ENCODE results near the gene SNX22. TPM values are rescaled to one million over a fixed set of nuclear protein-coding genes. Genes with fewer than 3 reads are reported as not detected.
"Not testable (repeated sequence)": the region's sequence is repeated elsewhere in the genome, so short reads cannot be mapped to it uniquely, and the experiment has no call there.

Gene SNX22
- total RNA-seq, 2 experiments from 2014 or later = 0.47 to 0.58 TPM

GRCh38 chr15:64120322-64120721, 31.2 kb upstream of the SNX22 start:
- CTCF ChIA-PET; H3K4me1 Mint-ChIP-seq (ENCODE audit: low read depth); POLR2A ChIA-PET; DNase-seq; H3K27me3 Mint-ChIP-seq (ENCODE audit: low read depth); H3K9me3 Mint-ChIP-seq (ENCODE audit: insufficient read depth); ATAC-seq; H3K27ac Mint-ChIP-seq; H3K4me3 Mint-ChIP-seq: not testable (repeated sequence)
- peaks cover 47% of the 10 kb centered on the region for H3K36me3 Mint-ChIP-seq (ENCODE audit: low read depth)

DNA sequence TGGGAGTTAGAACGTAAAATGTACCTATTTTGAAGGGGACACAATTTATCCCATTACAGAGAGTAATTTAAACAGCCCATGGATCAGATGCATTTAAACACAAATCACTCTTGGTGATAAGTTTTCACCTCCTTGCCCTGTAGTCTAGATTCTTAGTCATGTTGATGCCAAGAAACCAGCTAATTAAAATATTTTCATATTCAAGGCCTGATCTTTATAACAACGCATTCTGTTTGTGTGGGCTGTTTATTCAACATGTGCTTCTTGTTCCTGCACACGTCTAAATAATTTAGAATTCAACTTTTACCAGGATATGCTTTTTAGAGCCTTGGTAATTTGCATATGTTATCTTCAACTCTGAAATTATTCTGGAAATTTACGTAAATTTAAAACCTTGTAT, 29.9 kb upstream of the SNX22 start:
- no peaks in the 10 kb centered on the region for H3K27me3 Mint-ChIP-seq (ENCODE audit: low read depth)
- POLR2A ChIA-PET = no interaction called here
- no peak overlapping the region for H3K27ac Mint-ChIP-seq
- no peaks in the 10 kb centered on the region for H3K9me3 Mint-ChIP-seq (ENCODE audit: insufficient read depth)
- DNase-seq (no peak), ATAC-seq (no peak)
- peaks cover 4% of the 10 kb centered on the region for H3K4me1 Mint-ChIP-seq (ENCODE audit: low read depth)
- H3K4me3 Mint-ChIP-seq = no peak overlapping the region
- H3K36me3 Mint-ChIP-seq (ENCODE audit: low read depth) = peaks cover 51% of the 10 kb centered on the region
- CTCF ChIA-PET = interaction anchor here (1.7 kb wide), 1 partner anchor 32 kb away, joined by 6 read pairs; no protein-coding TSS in a partner anchor

DNA sequence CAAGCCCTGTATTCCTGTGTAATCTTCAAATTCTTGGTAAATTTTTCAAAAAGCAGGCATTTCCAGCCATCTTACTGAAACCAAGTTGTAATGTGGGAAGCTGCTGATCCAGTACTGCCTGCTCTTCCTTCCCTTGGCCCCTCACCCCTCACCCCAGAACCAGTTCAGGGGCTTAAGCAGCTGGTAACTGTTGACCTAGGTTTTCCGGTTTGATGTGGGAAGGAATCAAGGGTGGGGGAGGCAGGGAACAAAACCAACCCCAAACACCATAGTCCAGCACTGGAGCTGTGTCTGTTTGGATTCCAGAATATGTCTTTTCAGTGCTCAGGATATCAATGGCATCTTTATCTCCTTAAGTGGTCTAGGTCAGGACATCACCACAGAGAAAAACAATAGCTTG, 29.1 kb upstream of the SNX22 start:
- H3K4me1 Mint-ChIP-seq (ENCODE audit: low read depth) = peaks cover 4% of the 10 kb centered on the region
- ATAC-seq (no peak), DNase-seq (no peak)
- H3K27ac Mint-ChIP-seq = no peak overlapping the region
- ChIA-PET POLR2A (interaction anchor here (0.5 to 0.8 kb wide), 3 partner anchors 12 to 1173 kb away, joined by 3 read pairs; partner anchors contain the start of gene SNX22), CTCF (interaction anchor here (1.7 kb wide), 1 partner anchor 31 kb away, joined by 6 read pairs; no protein-coding TSS in a partner anchor)
- H3K36me3 Mint-ChIP-seq (ENCODE audit: low read depth) = peaks cover 54% of the 10 kb centered on the region
- no peak overlapping the region for H3K4me3 Mint-ChIP-seq
- no peaks in the 10 kb centered on the region for H3K9me3 Mint-ChIP-seq (ENCODE audit: insufficient read depth)
- H3K27me3 Mint-ChIP-seq (ENCODE audit: low read depth) = no peaks in the 10 kb centered on the region

GRCh38 chr15:64122936-64123351, 28.6 kb upstream of the SNX22 start:
- H3K36me3 Mint-ChIP-seq (ENCODE audit: low read depth) = peaks cover 56% of the 10 kb centered on the region
- DNase-seq (no peak), ATAC-seq (no peak)
- H3K4me1 Mint-ChIP-seq (ENCODE audit: low read depth) = peaks cover under 1% of the 10 kb centered on the region
- CTCF ChIA-PET = interaction anchor here (1.7 kb wide), 1 partner anchor 31 kb away, joined by 6 read pairs; no protein-coding TSS in a partner anchor
- POLR2A ChIA-PET = interaction anchor here (0.8 kb wide), 1 partner anchor 28 kb away, joined by 3 read pairs; the partner anchor contains the start of gene SNX22
- no peaks in the 10 kb centered on the region for H3K9me3 Mint-ChIP-seq (ENCODE audit: insufficient read depth)
- H3K4me3 Mint-ChIP-seq = no peak overlapping the region
- H3K27me3 Mint-ChIP-seq (ENCODE audit: low read depth) = no peaks in the 10 kb centered on the region
- no peak overlapping the region for H3K27ac Mint-ChIP-seq

- ATAC-seq (no peak), DNase-seq (no peak)
- Mint-ChIP-seq H3K4me3 (no peak overlapping the region), H3K9me3 (ENCODE audit: insufficient read depth) (no peaks in the 10 kb centered on the region), H3K27me3 (ENCODE audit: low read depth) (no peaks in the 10 kb centered on the region), H3K27ac (no peak overlapping the region), H3K36me3 (ENCODE audit: low read depth) (peaks cover 50% of the 10 kb centered on the region), H3K4me1 (ENCODE audit: low read depth) (no peaks in the 10 kb centered on the region)
- POLR2A ChIA-PET = no interaction called here
- CTCF ChIA-PET = interaction anchor here (1.5 kb wide), 2 partner anchors 12 to 27 kb away, joined by 5 to 10 read pairs; no protein-coding TSS in a partner anchor
Measured at GRCh38 chr15:64125978-64126377, 25.6 kb upstream of the SNX22 start.

GRCh38 chr15:64127521-64128270, 23.8 kb upstream of the SNX22 start:
- ChIA-PET CTCF (no interaction called here), POLR2A (no interaction called here)
- peaks cover 57% of the 10 kb centered on the region for H3K36me3 Mint-ChIP-seq (ENCODE audit: low read depth)
- DNase-seq (no peak), ATAC-seq (no peak)
- no peaks in the 10 kb centered on the region for H3K4me1 Mint-ChIP-seq (ENCODE audit: low read depth)
- no peaks in the 10 kb centered on the region for H3K27me3 Mint-ChIP-seq (ENCODE audit: low read depth)
- no peak overlapping the region for H3K4me3 Mint-ChIP-seq
- H3K27ac Mint-ChIP-seq = no peak overlapping the region
- H3K9me3 Mint-ChIP-seq (ENCODE audit: insufficient read depth) = no peaks in the 10 kb centered on the region

DNA sequence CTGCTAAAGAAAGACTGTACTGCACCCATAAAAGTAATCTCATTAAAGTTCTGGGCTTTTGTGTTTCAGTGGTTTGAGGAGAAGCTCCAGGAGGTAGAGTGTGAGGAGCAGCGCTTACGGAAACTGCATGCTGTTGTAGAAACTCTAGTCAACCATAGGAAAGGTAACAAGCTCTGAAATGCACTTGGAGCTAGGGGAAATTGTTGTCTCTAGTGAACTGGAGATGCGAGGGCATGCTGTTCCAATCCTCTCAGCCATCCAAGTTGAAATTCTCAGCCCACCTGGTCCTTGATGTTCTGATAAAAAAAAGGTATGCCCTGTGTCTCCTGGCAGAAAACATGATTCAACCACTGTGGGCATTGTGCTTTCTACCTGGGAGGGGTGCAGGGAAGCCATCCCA, 21.4 kb upstream of the SNX22 start:
- ChIA-PET POLR2A (no interaction called here), CTCF (interaction anchor here (1.0 kb wide), 2 partner anchors 12 to 19 kb away, joined by 3 read pairs; no protein-coding TSS in a partner anchor)
- Mint-ChIP-seq H3K4me1 (ENCODE audit: low read depth) (no peaks in the 10 kb centered on the region), H3K9me3 (ENCODE audit: insufficient read depth) (no peaks in the 10 kb centered on the region), H3K27ac (no peak overlapping the region), H3K27me3 (ENCODE audit: low read depth) (no peaks in the 10 kb centered on the region), H3K36me3 (ENCODE audit: low read depth) (peaks cover 56% of the 10 kb centered on the region), H3K4me3 (no peak overlapping the region)
- no peak for ATAC-seq
- DNase-seq = no peak

- H3K4me3 Mint-ChIP-seq = no peak overlapping the region
- no peaks in the 10 kb centered on the region for H3K4me1 Mint-ChIP-seq (ENCODE audit: low read depth)
- ATAC-seq (no peak), DNase-seq (no peak)
- H3K36me3 Mint-ChIP-seq (ENCODE audit: low read depth) = peaks cover 54% of the 10 kb centered on the region
- CTCF ChIA-PET = interaction anchor here (1.2 to 1.9 kb wide), 4 partner anchors 13 to 22 kb away, joined by 3 to 8 read pairs (median 4); no protein-coding TSS in a partner anchor
- POLR2A ChIA-PET = interaction anchor here (1.0 kb wide), 1 partner anchor 10 kb away, joined by 3 read pairs; no protein-coding TSS in a partner anchor
- no peaks in the 10 kb centered on the region for H3K9me3 Mint-ChIP-seq (ENCODE audit: insufficient read depth)
- H3K27me3 Mint-ChIP-seq (ENCODE audit: low read depth) = no peaks in the 10 kb centered on the region
- H3K27ac Mint-ChIP-seq = no peak overlapping the region
Measured at GRCh38 chr15:64131547-64131946, 20.0 kb upstream of the SNX22 start.

GRCh38 chr15:64132217-64132616, 19.3 kb upstream of the SNX22 start:
- DNase-seq (no peak), ATAC-seq (no peak)
- Mint-ChIP-seq H3K4me3 (no peak overlapping the region), H3K27me3 (ENCODE audit: low read depth) (no peaks in the 10 kb centered on the region), H3K9me3 (ENCODE audit: insufficient read depth) (no peaks in the 10 kb centered on the region), H3K36me3 (ENCODE audit: low read depth) (peaks cover 56% of the 10 kb centered on the region), H3K27ac (no peak overlapping the region), H3K4me1 (ENCODE audit: low read depth) (no peaks in the 10 kb centered on the region)
- ChIA-PET CTCF (interaction anchor here (1.2 to 1.9 kb wide), 3 partner anchors 13 to 21 kb away, joined by 3 to 8 read pairs (median 4); no protein-coding TSS in a partner anchor), POLR2A (no interaction called here)

DNA sequence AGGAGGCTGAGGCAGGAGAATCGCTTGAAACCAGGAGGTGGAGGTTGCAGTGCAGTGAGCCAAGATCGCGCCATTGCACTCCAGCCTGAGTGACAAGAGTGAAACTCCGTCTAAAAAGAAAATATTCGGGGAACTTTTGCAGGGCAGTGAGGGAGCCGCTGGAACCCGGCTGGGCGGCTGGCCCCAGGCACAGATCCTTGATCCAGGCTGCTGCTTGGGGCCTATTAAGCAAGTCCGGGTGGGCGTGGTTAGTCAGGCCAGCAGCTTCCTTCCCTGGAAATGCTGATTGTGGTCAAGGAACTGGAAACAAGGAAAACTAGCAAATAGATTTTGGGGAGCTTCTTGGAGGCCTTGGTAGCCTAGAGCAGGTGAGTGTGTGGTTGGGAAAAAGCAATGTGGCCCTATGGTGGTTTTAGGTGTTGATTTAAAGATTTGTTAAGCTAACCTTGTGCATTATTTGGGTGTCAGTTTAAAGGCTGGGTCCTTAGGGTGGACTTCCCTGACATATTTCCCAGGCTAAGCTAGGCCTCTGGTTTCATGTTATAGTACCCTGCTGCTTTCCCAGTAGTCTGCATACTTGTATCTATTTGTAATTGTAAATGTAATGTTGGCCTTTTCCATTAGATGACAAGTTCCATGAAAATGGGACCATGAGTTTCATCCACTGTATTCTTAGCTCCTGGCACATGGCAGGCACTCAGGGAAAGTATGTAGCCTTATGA, 17.7 kb upstream of the SNX22 start:
- no peak for ATAC-seq
- Mint-ChIP-seq H3K36me3 (ENCODE audit: low read depth) (peaks cover 42% of the 10 kb centered on the region), H3K9me3 (ENCODE audit: insufficient read depth) (no peaks in the 10 kb centered on the region), H3K27ac (no peak overlapping the region), H3K27me3 (ENCODE audit: low read depth) (no peaks in the 10 kb centered on the region), H3K4me1 (ENCODE audit: low read depth) (no peaks in the 10 kb centered on the region), H3K4me3 (no peak overlapping the region)
- ChIA-PET CTCF (interaction anchor here (0.9 kb wide), 1 partner anchor 20 kb away, joined by 4 read pairs; no protein-coding TSS in a partner anchor), POLR2A (interaction anchor here (1.0 kb wide), 1 partner anchor 11 kb away, joined by 3 read pairs; no protein-coding TSS in a partner anchor)
- DNase-seq = no peak

DNA sequence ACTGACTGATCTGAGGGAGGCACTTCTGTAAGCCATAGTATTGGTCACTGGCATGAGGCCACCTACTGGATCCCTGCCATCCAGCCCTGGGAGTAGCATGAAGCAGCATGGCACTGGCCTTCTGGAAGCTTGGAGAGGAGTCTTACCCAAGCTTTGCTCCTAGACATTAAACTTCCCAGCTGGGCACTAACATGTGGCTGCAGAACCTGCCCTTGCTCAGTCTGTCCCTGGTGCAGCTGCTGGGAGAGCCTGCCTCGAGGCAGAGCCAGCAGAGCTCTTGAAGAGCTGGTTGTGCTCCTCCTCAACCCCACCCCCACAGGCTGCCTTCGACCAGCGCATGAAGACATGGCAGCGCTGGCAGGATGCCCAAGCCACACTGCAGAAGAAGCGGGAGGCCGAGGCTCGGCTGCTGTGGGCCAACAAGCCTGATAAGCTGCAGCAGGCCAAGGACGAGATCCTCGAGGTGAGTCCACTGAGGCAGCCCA, 17.1 kb upstream of the SNX22 start:
- Mint-ChIP-seq H3K27me3 (ENCODE audit: low read depth) (no peaks in the 10 kb centered on the region), H3K4me3 (no peak overlapping the region), H3K36me3 (ENCODE audit: low read depth) (peaks cover 41% of the 10 kb centered on the region), H3K9me3 (ENCODE audit: insufficient read depth) (no peaks in the 10 kb centered on the region), H3K4me1 (ENCODE audit: low read depth) (no peaks in the 10 kb centered on the region), H3K27ac (no peak overlapping the region)
- DNase-seq = no peak
- CTCF ChIA-PET = interaction anchor here (0.9 kb wide), 1 partner anchor 19 kb away, joined by 4 read pairs; no protein-coding TSS in a partner anchor
- ATAC-seq = no peak
- POLR2A ChIA-PET = interaction anchor here (1.0 kb wide), 1 partner anchor 12 kb away, joined by 3 read pairs; no protein-coding TSS in a partner anchor

Data from activated CD8-positive, alpha-beta T cell treated with anti-CD3 and anti-CD28 coated beads, Interleukin-2, amount 10 ng/mL, durations not matched to agents 7 days and 5 days (primary cell).